Upper lobe of left lung (tissue), 6 donors: ENCODE data around the gene LGI2. TPM values are rescaled to one million over a fixed set of nuclear protein-coding genes. Genes with fewer than 3 reads are reported as not detected.

Experiments used
- ATAC-seq, 2 donors: fragments of 200-7000 bp; cut with Tn5 transposase; one replicate each; pipeline ENCODE4 v1.9.1; 2022; ENCODE audit warnings: mild to moderate bottlenecking in 2 of 2, moderate library complexity in 2 of 2; ENCODE audit not compliant: low FRiP score in 2 of 2
- DNase-seq, 2 donors: peaks; one replicate each; pipeline ENCODE4 v3.0.0-alpha.2; 2019 to 2020
- H3K27ac ChIP-seq, 4 donors: fragments of 200-600 bp; sonication (generic); one replicate each; pipeline ENCODE4 v1.5.1; 2016 to 2019
- H3K27me3 ChIP-seq, 4 donors: fragments of 200-600 bp; sonication (generic); one replicate each; pipeline ENCODE4 v1.5.1; 2017 to 2019
- H3K36me3 ChIP-seq, 4 donors: fragments of 200-600 bp; sonication (generic); one replicate each; pipeline ENCODE4 v1.5.1; 2016 to 2019
- H3K4me1 ChIP-seq, 4 donors: fragments of 200-600 bp; sonication (generic); one replicate each; pipeline ENCODE4 v1.5.1; 2018 to 2019
- H3K4me3 ChIP-seq, 4 donors: fragments of 200-600 bp; sonication (generic); one replicate each; pipeline ENCODE4 v1.5.1; 2017 to 2019; ENCODE audit warnings: mild to moderate bottlenecking in 2 of 4, moderate library complexity in 1 of 4
- H3K9me3 ChIP-seq, 4 donors: fragments of 200-600 bp; sonication (generic); one replicate each; pipeline ENCODE4 v1.5.1; 2018 to 2019
- CTCF ChIP-seq, 6 experiments: fragments of 450-650 bp in 4 of 6; fragments of 200-600 bp in 2 of 6; sonication (generic) in 2 of 6; IDR thresholded peaks; one replicate each; pipeline ENCODE4 v1.5.1; 2016 to 2019; ENCODE audit warnings: antibody characterized with exemption in 6 of 6
- EP300 ChIP-seq, 4 donors: sonication (generic); formaldehyde crosslinking; IDR thresholded peaks; one replicate each; pipeline ENCODE4 v1.5.1; 2017; ENCODE audit warnings: antibody characterized with exemption in 4 of 4, control low read depth in 2 of 4
- POLR2A ChIP-seq, 4 donors: fragments of 450-650 bp; IDR thresholded peaks; one replicate each; pipeline ENCODE4 v1.5.1; 2016 to 2017; ENCODE audit warnings: antibody characterized with exemption in 4 of 4, mild to moderate bottlenecking in 2 of 4
- POLR2AphosphoS5 ChIP-seq, 2 donors: sonication (generic); formaldehyde crosslinking; IDR thresholded peaks; one replicate each; pipeline ENCODE4 v1.5.1; 2017; ENCODE audit warnings: antibody characterized with exemption in 2 of 2
- WGBS, 2 donors: methylation state at CpG; one replicate each; pipeline ENCODE4 v1.1.5; 2017 to 2018; 5-methylcytosine and 5-hydroxymethylcytosine counted together
- total RNA-seq, 6 donors: library from RNA; depleted of rRNA in 4 of 6; stranded (reverse); fragments of >200 nt in 4 of 6; gene quantifications; one replicate each; pipeline versions ENCODE4 v1.1.0 to v1.2.1, GENCODE V29; 2016 to 2021
- donor health status: DM: no; HTN: no; CAD: no; lungs with moderate emphysema.
- donor health status: DM: no; HTN: yes; CAD: no; lungs with severe emphysema.

The LGI2 gene
- total RNA-seq, 6 donors from 2014 or later, result 0.44 to 1.3 (median 0.80) TPM; not detected in 1

- no peaks in the 10 kb centered on the region for H3K27me3 ChIP-seq
- TF ChIP-seq CTCF (IDR thresholded peaks at IDR 0.05) (peak in 1 of 6 experiments; percentile 8), POLR2A (IDR thresholded peaks at IDR 0.05) (no peak)
- H3K9me3 ChIP-seq, result no peaks in the 10 kb centered on the region
- peaks cover 5 to 7% (median 6%) of the 10 kb centered on the region in 4 donors for H3K4me1 ChIP-seq
- no peak overlapping the region for H3K27ac ChIP-seq
- H3K36me3 ChIP-seq, result no peaks in the 10 kb centered on the region
- no peak for DNase-seq
- ATAC-seq, result no peak
- 52 to 65% methylated on average over 6 of the region's 6 CpGs for WGBS, 2 donors
- no peak overlapping the region for H3K4me3 ChIP-seq
These were observed 45.9 kb downstream of the LGI2 start for GRCh38 chr4:24984602-24985532.

GRCh38 chr4:24980740-24981139, 50.0 kb downstream of the LGI2 start:
- Histone ChIP-seq H3K4me1 (peaks cover 12 to 24% (median 19%) of the 10 kb centered on the region in 4 donors), H3K27me3 (no peaks in the 10 kb centered on the region), H3K4me3 (no peak overlapping the region), H3K9me3 (no peaks in the 10 kb centered on the region), H3K27ac (peak overlapping the region in 2 of 4 donors; percentile 84 to 94), H3K36me3 (no peaks in the 10 kb centered on the region)
- TF ChIP-seq POLR2A (IDR thresholded peaks at IDR 0.05) (no peak), CTCF (IDR thresholded peaks at IDR 0.05) (no peak), EP300 (IDR thresholded peaks at IDR 0.05) (no peak)
- DNase-seq, result no peak
- 93 to 94% methylated on average over 5 of the region's 5 CpGs for WGBS, 2 donors
- ATAC-seq, result no peak

DNA sequence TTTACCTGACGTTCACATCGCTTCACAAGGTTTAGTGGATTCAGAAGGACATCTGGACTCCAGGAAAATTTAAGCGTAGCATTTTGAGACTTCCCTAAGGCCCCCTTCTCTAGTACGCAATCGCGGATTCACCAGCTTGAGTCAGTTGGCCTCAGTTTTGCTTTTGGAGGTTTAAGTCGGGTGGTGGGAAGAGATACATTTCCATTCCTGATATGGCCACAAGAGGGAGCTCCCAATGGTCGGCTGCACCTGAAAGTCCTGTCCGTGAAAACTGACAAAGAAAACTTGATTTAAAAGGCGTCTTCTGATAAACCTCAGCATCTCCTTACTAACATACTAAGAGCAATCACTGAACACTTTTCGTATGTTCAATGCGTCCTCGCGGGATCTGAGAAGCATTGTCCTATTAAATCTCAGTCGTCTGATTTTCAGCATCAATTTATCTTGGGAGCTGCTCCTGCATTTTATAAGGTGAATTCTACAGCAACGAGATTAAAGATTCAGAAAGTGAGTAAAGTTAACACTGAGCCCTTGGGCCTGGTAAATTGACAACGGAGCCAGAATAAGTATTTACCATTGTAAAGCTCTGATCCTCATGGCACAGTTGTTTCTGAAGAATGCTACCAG, 50.6 kb downstream of the LGI2 start:
- Histone ChIP-seq H3K27ac (peak overlapping the region; percentile 84 to 94 (median 86)), H3K36me3 (no peaks in the 10 kb centered on the region), H3K4me3 (peak overlapping the region in 3 of 4 donors; percentile 16 to 32 (median 29)), H3K4me1 (peaks cover 12 to 24% (median 19%) of the 10 kb centered on the region in 4 donors), H3K9me3 (no peaks in the 10 kb centered on the region), H3K27me3 (no peaks in the 10 kb centered on the region)
- TF ChIP-seq POLR2AphosphoS5 (IDR thresholded peaks at IDR 0.05), result no peak
- TF ChIP-seq CTCF (IDR thresholded peaks at IDR 0.05), result peak; percentile 77 to 85 (median 83)
- DNase-seq (peak in 1 of 2 donors; percentile 62), ATAC-seq (peak; percentile 67 to 86)
- 14 to 16% methylated on average over 17 of the region's 17 CpGs for WGBS, 2 donors

- H3K27me3 ChIP-seq, result no peaks in the 10 kb centered on the region
- H3K27ac ChIP-seq, result peak overlapping the region; percentile 84 to 94 (median 86)
- peak overlapping the region in 3 of 4 donors; percentile 16 to 32 (median 29) for H3K4me3 ChIP-seq
- no peaks in the 10 kb centered on the region for H3K36me3 ChIP-seq
- WGBS, 2 donors, result 45 to 54% methylated on average over 7 of the region's 7 CpGs
- peaks cover 12 to 24% (median 19%) of the 10 kb centered on the region in 4 donors for H3K4me1 ChIP-seq
- ATAC-seq (peak; percentile 71 to 90), DNase-seq (peak in 1 of 2 donors; percentile 69)
- no peak for TF ChIP-seq CTCF (IDR thresholded peaks at IDR 0.05)
- TF ChIP-seq POLR2A (IDR thresholded peaks at IDR 0.05), result peak in 1 of 4 donors; percentile 59
- TF ChIP-seq EP300 (IDR thresholded peaks at IDR 0.05), result peak; percentile 67 to 95 (median 93)
- TF ChIP-seq POLR2AphosphoS5 (IDR thresholded peaks at IDR 0.05), result peak; percentile 86 to 96
- H3K9me3 ChIP-seq, result no peaks in the 10 kb centered on the region
These were observed 51.2 kb downstream of the LGI2 start for GRCh38 chr4:24979554-24979953.
